ENCODE data around the gene PYHIN1.

The PYHIN1 gene

DNA sequence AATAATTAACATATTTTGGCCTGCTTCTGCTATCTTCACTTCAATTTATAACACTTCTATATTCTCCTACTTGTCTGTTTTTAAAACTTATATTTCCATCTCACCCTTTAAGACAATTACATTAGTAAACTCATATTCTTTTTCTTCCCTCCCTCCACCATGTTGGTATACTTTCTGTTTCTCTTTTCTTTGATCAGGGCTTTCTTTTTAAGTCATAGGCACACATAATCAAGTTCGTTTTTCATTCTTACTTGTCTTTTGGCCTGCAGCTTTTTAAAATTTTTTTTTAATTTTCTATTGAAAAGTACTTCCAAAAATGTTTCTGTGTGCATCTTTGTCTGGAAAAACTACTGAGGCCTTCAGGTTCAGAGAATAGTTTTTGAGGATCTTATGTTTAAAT is 2.3 kb downstream of the PYHIN1 start:
- Histone ChIP-seq H2BK5ac (ENCODE audit: low read depth, low read length, poor library complexity, severe bottlenecking) (no peak overlapping the region), H3K4ac (ENCODE audit: low read depth in 1 of 2, low read length in 2 of 2) (no peak overlapping the region), H2BK120ac (ENCODE audit: low read depth, low read length) (no peak overlapping the region), H3K9me3 (ENCODE audit: control insufficient read depth, low read length) (no peaks in the 10 kb centered on the region), H2AK5ac (ENCODE audit: low read length, severe bottlenecking) (no peak overlapping the region), H3K27ac (ENCODE audit: low read length, poor library complexity, severe bottlenecking) (no peak overlapping the region), H3K27me3 (ENCODE audit: control insufficient read depth in 1 of 2, insufficient read depth in 1 of 2, low read length in 2 of 2) (no peaks in the 10 kb centered on the region), H2BK12ac (ENCODE audit: low read length in 2 of 2) (no peak overlapping the region), H2AFZ (ENCODE audit: low read depth, low read length) (no peak overlapping the region), H3K79me1 (replicated peaks; ENCODE audit: low read length, poor library complexity, severe bottlenecking) (no peaks in the 10 kb centered on the region), H3K14ac (ENCODE audit: low read length in 2 of 2) (no peak overlapping the region), H4K91ac (ENCODE audit: low read length) (no peak overlapping the region), H3K18ac (ENCODE audit: low read depth in 1 of 2, low read length in 2 of 2) (no peak overlapping the region), H3K23ac (ENCODE audit: low read length in 2 of 2) (no peak overlapping the region), H4K8ac (ENCODE audit: low read length) (no peak overlapping the region), H3K4me3 (ENCODE audit: insufficient read depth in 1 of 2, low read depth in 1 of 2, low read length in 2 of 2) (peak overlapping the region in 1 of 2 experiments; percentile 40), H3K36me3 (ENCODE audit: control insufficient read depth in 1 of 2, insufficient read depth in 2 of 2, low read depth in 1 of 2, low read length in 2 of 2) (no peaks in the 10 kb centered on the region), H3K4me1 (ENCODE audit: control insufficient read depth, insufficient read depth, low read depth, low read length) (no peaks in the 10 kb centered on the region), H2BK15ac (ENCODE audit: low read depth, poor library complexity, severe bottlenecking) (no peak overlapping the region), H3K4me2 (ENCODE audit: low read length, poor library complexity, severe bottlenecking) (no peak overlapping the region), H3K9ac (ENCODE audit: low read length) (peak overlapping the region; percentile 70)
- no peak for DNase-seq
- no CpG with 5 or more reads among the region's 1 CpG for WGBS

DNA sequence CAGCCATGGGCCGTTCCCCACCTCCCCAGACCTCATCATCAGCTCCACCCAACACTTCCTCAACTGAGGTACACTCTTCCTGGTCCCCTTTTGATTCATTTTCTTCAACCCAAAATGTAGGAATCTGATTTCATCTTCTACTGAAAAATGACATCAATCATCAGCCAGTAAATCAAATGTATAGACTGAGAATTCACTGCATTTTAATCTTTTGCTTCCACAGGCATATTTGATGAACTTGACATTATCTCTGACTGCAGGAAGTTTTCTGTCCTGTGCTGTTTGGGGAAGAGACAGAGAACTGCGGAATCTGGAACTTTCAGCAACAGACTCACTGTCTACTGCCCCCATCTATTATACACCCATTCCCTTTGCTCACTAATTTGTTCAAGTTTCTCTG is 7.8 kb downstream of the PYHIN1 start:
- Histone ChIP-seq H3K9ac (ENCODE audit: low read length) (no peak overlapping the region), H3K27ac (ENCODE audit: low read length, poor library complexity, severe bottlenecking) (no peak overlapping the region), H3K14ac (ENCODE audit: low read length in 2 of 2) (no peak overlapping the region), H3K79me1 (replicated peaks; ENCODE audit: low read length, poor library complexity, severe bottlenecking) (no peaks in the 10 kb centered on the region), H2BK12ac (ENCODE audit: low read length in 2 of 2) (no peak overlapping the region), H4K8ac (ENCODE audit: low read length) (no peak overlapping the region), H2BK15ac (ENCODE audit: low read depth, poor library complexity, severe bottlenecking) (no peak overlapping the region), H3K18ac (ENCODE audit: low read depth in 1 of 2, low read length in 2 of 2) (no peak overlapping the region), H2BK5ac (ENCODE audit: low read depth, low read length, poor library complexity, severe bottlenecking) (no peak overlapping the region), H3K4me2 (ENCODE audit: low read length, poor library complexity, severe bottlenecking) (no peak overlapping the region), H2BK120ac (ENCODE audit: low read depth, low read length) (no peak overlapping the region), H3K4me1 (ENCODE audit: control insufficient read depth, insufficient read depth, low read depth, low read length) (no peaks in the 10 kb centered on the region), H3K23ac (ENCODE audit: low read length in 2 of 2) (no peak overlapping the region), H3K36me3 (ENCODE audit: control insufficient read depth in 1 of 2, insufficient read depth in 2 of 2, low read depth in 1 of 2, low read length in 2 of 2) (peaks cover 0 to 5% of the 10 kb centered on the region in 2 experiments), H4K91ac (ENCODE audit: low read length) (no peak overlapping the region), H3K9me3 (ENCODE audit: control insufficient read depth, low read length) (no peaks in the 10 kb centered on the region), H2AFZ (ENCODE audit: low read depth, low read length) (no peak overlapping the region), H3K27me3 (ENCODE audit: control insufficient read depth in 1 of 2, insufficient read depth in 1 of 2, low read length in 2 of 2) (no peaks in the 10 kb centered on the region), H3K4ac (ENCODE audit: low read depth in 1 of 2, low read length in 2 of 2) (no peak overlapping the region), H3K4me3 (ENCODE audit: insufficient read depth in 1 of 2, low read depth in 1 of 2, low read length in 2 of 2) (no peak overlapping the region), H2AK5ac (ENCODE audit: low read length, severe bottlenecking) (no peak overlapping the region)
- WGBS, result 68% methylated on average over 2 of the region's 2 CpGs
- no peak for DNase-seq

DNA sequence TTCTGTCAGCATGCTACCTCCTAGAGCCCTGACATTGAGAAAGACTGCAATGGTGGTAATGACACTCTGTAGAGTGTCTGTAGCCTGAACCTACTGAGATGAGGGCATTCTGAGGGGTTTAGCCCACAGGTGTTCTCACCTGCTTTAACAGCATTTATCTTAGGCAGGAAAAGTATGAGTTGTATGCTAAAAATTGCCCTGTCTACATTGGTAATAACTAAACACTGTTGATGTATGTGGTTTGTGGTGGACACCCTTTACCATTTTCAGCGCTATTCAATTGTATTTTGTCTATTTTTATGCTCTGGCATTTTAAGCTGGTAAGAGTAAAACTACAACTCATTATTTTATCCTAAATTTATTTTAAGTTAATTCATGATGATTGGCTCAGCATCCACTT is 10.0 kb downstream of the PYHIN1 start:
- no peak overlapping the region for H4K91ac ChIP-seq (ENCODE audit: low read length)
- no peak overlapping the region for H3K18ac ChIP-seq (ENCODE audit: low read depth in 1 of 2, low read length in 2 of 2)
- no peak overlapping the region for H2AK5ac ChIP-seq (ENCODE audit: low read length, severe bottlenecking)
- no peak overlapping the region for H2BK5ac ChIP-seq (ENCODE audit: low read depth, low read length, poor library complexity, severe bottlenecking)
- H2BK120ac ChIP-seq (ENCODE audit: low read depth, low read length), result no peak overlapping the region
- H2AFZ ChIP-seq (ENCODE audit: low read depth, low read length), result no peak overlapping the region
- no peaks in the 10 kb centered on the region for H3K27me3 ChIP-seq (ENCODE audit: control insufficient read depth in 1 of 2, insufficient read depth in 1 of 2, low read length in 2 of 2)
- no peak for DNase-seq
- H3K14ac ChIP-seq (ENCODE audit: low read length in 2 of 2), result no peak overlapping the region
- no peak overlapping the region for H3K9ac ChIP-seq (ENCODE audit: low read length)
- no peaks in the 10 kb centered on the region for H3K79me1 ChIP-seq (replicated peaks; ENCODE audit: low read length, poor library complexity, severe bottlenecking)
- H3K4ac ChIP-seq (ENCODE audit: low read depth in 1 of 2, low read length in 2 of 2), result no peak overlapping the region
- no peak overlapping the region for H2BK15ac ChIP-seq (ENCODE audit: low read depth, poor library complexity, severe bottlenecking)
- WGBS, result no CpG with 5 or more reads among the region's 1 CpG
- H3K23ac ChIP-seq (ENCODE audit: low read length in 2 of 2), result no peak overlapping the region
- H3K4me3 ChIP-seq (ENCODE audit: insufficient read depth in 1 of 2, low read depth in 1 of 2, low read length in 2 of 2), result no peak overlapping the region
- H2BK12ac ChIP-seq (ENCODE audit: low read length in 2 of 2), result no peak overlapping the region
- H3K4me2 ChIP-seq (ENCODE audit: low read length, poor library complexity, severe bottlenecking), result no peak overlapping the region
- H3K9me3 ChIP-seq (ENCODE audit: control insufficient read depth, low read length), result no peaks in the 10 kb centered on the region
- H3K27ac ChIP-seq (ENCODE audit: low read length, poor library complexity, severe bottlenecking), result no peak overlapping the region
- peaks cover 0 to 8% of the 10 kb centered on the region in 2 experiments for H3K36me3 ChIP-seq (ENCODE audit: control insufficient read depth in 1 of 2, insufficient read depth in 2 of 2, low read depth in 1 of 2, low read length in 2 of 2)
- no peak overlapping the region for H4K8ac ChIP-seq (ENCODE audit: low read length)
- H3K4me1 ChIP-seq (ENCODE audit: control insufficient read depth, insufficient read depth, low read depth, low read length), result no peaks in the 10 kb centered on the region

DNA sequence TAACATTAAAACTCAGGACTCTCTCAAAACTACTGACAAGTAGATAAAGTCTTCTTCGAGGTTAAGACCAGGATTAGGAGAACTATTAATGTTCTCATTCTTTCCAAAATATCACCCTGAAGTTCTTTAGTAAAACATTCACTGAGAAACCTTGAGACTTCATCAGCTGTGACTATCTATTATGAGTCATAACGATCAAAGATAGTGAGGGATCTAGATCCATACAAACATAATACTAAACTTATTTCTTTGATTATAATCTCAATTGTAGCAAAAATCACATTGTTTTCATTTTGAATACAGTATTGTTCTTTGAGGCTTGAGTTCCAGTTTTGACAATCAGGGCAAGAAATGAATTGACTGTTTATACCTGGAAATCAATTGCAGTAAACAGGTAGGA is 11.1 kb downstream of the PYHIN1 start:
- Histone ChIP-seq H3K36me3 (ENCODE audit: control insufficient read depth in 1 of 2, insufficient read depth in 2 of 2, low read depth in 1 of 2, low read length in 2 of 2) (peaks cover 0 to 8% of the 10 kb centered on the region in 2 experiments), H3K4me1 (ENCODE audit: control insufficient read depth, insufficient read depth, low read depth, low read length) (no peaks in the 10 kb centered on the region), H3K4ac (ENCODE audit: low read depth in 1 of 2, low read length in 2 of 2) (no peak overlapping the region), H3K23ac (ENCODE audit: low read length in 2 of 2) (no peak overlapping the region), H2BK15ac (ENCODE audit: low read depth, poor library complexity, severe bottlenecking) (no peak overlapping the region), H3K14ac (ENCODE audit: low read length in 2 of 2) (no peak overlapping the region), H3K27ac (ENCODE audit: low read length, poor library complexity, severe bottlenecking) (no peak overlapping the region), H3K27me3 (ENCODE audit: control insufficient read depth in 1 of 2, insufficient read depth in 1 of 2, low read length in 2 of 2) (no peaks in the 10 kb centered on the region), H2AFZ (ENCODE audit: low read depth, low read length) (no peak overlapping the region), H3K4me2 (ENCODE audit: low read length, poor library complexity, severe bottlenecking) (no peak overlapping the region), H2AK5ac (ENCODE audit: low read length, severe bottlenecking) (no peak overlapping the region), H2BK5ac (ENCODE audit: low read depth, low read length, poor library complexity, severe bottlenecking) (no peak overlapping the region), H4K91ac (ENCODE audit: low read length) (no peak overlapping the region), H3K4me3 (ENCODE audit: insufficient read depth in 1 of 2, low read depth in 1 of 2, low read length in 2 of 2) (no peak overlapping the region), H4K8ac (ENCODE audit: low read length) (no peak overlapping the region), H3K9ac (ENCODE audit: low read length) (no peak overlapping the region), H3K18ac (ENCODE audit: low read depth in 1 of 2, low read length in 2 of 2) (no peak overlapping the region), H3K79me1 (replicated peaks; ENCODE audit: low read length, poor library complexity, severe bottlenecking) (no peaks in the 10 kb centered on the region), H2BK12ac (ENCODE audit: low read length in 2 of 2) (no peak overlapping the region), H3K9me3 (ENCODE audit: control insufficient read depth, low read length) (no peaks in the 10 kb centered on the region), H2BK120ac (ENCODE audit: low read depth, low read length) (no peak overlapping the region)
- WGBS, result no CpG with 5 or more reads among the region's 2 CpGs
- DNase-seq, result no peak

Measured in mesenchymal stem cell (in vitro differentiated cells and primary cell).